ENCODE measurements around the gene ATP2B3.

The ATP2B3 gene

DNA sequence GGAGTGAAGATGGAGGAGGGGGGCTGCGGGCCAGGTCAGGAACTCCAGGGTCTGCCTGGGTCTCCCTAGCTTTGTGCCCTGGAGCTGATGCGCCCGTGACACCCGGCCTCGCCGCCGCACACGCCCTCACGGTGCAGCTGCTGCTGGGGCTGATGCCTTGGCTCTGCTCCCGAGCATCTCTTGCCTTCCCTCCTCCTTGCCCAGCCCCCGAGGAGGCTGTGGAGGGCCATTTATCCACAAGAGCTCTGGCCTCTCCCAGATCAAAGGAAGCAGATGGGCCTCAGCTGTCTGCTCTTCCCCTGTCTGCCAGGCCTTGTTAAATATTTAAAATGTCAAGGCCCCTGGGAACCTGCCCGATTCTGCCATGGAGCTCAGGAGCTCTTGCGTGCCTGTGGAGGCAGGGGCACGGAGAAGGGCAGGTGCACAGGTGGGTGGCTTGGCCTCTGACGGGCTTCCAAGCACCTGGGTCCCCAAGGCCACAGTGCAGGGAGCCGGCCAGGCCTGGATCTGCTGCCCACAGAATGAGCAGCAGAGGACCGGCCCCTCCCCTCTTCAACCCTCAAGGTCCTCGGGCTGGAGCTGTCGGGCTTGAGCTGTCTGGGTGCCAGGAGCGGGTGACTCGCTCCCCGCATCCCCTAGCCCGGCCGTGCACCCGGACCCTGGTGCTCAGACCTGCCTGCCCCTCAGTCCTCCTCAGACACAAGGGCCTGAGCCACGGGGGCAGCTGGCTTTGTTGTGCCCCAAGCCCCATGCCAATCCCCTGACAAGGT, 20.3 kb downstream of the ATP2B3 start:
- DNase-seq (ENCODE audit: low read depth), result no peak

DNA sequence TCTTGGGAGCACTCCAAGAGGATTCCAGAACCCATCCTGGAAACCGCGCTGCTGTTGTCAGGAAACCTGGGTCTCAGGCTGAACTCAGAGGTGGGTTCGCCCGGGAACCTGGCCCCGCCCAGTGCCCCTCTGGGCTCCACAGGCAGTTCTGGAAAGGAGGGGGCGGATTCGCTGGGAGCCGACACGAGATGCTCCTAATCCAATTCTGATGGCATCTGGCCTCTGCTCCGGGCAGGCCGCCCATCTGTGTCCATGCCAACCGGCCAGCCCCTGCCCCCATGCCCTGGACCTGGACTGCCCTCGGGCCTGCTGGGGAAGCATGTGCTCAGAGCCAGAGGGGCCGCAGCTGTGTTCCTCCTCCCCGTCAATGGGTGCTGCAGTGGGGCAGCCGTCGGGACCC, 21.0 kb downstream of the ATP2B3 start:
- DNase-seq (ENCODE audit: low read depth), result no peak

DNA sequence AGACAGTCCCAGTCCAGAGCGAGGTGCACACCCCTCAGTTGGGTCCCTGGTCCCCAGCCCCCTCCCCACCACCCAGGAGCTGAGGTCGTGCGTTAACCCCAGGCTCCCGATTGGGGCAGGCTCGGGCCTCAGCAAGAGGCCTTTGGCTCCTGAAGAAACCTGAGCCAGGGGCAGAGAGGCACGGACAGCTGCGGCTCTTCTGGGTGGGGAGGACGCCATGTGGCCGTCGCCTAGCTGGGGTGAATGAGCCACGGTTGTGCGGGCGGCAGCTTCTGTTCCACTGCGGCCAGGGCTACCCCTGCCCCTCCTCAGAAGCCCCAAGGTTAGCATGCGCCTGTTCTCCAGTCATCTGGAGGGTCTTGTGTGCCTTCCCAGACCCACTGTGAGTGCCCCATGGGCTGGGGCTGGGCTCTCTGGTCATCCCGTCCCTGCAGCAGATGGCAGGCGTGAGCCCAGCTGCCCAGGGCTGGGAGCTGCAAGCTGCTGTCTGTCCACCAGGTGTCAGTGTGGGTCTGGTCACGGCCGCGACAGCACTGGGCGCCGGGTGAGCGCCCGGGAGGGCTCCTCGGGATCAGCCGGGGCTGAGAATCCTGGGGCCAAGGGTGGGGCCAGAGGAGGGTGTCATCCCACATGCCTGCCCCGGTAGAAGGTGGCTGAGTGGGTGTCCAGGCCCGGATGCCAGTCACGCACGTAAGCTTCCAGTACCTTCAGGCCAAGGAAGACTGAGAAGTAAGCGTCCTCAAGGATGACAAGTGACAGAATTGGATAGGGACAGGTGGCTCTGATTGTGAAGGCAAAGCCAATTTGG, 21.9 kb downstream of the ATP2B3 start:
- DNase-seq (ENCODE audit: low read depth), result peak; percentile 30

GRCh38 chrX:153539979-153540358, 22.5 kb downstream of the ATP2B3 start:
- no peak for DNase-seq (ENCODE audit: low read depth)

DNA sequence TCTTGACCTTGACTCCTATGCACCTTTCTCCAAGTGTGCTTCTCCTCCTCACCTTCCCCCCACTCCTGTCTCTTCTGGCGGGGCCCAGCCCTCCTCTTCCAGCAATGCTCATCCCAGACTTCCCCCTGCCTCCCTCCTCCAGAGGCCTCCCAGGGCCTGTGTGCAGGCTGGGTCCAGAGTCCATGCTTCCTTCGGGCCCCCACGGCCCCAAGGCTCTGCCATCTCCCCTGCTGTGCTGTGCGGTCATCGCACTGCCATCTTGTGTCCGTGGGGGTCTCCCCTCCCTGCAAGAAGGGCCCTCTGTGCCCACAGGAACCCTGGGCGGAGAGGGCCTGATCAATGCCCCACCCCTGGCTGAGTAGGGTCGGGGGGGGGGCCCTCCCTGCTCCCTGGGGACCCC, 27.3 kb downstream of the ATP2B3 start:
- no peak for DNase-seq (ENCODE audit: low read depth)

DNA sequence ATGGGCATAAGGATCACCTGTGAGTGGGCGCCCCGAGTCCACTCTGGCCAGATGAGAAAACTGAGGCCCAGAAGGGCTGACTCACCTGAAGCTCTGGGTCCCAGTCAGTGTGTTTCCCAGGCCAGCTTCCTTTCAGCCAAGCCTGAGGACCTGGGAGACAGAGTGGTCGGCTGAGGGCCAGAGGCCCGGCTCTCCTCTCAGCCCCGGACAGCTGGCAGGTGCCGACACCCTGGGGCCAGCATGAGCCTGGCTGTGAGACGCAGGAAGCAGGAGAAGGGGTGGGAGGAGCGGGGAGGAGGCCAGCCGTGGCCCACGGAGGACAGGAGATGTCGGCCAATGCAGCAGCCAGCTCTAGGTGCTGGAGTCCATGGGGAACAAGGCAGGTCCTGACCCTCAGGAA, 28.9 kb downstream of the ATP2B3 start:
- DNase-seq (ENCODE audit: low read depth), result no peak

DNA sequence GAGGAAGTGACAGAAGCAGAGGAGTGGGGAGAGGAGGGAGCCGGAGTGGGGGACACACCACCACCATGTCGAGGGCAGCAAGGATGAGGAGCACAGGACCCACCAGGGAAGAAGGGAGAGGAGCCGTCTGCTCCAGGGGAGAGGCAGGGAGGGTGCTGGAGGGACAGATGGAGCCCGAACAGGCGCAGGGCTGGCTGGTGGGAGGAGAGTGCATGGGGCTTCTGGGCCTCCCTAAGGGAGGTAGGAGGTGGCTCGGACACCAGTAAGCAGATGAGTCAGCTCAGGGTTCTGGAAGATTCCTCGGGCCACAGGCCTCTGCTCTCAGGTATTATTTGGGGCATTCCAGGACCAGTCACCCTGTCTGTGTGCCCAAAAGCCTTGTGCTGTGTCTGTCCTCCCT, 29.8 kb downstream of the ATP2B3 start:
- DNase-seq (ENCODE audit: low read depth), result no peak

GRCh38 chrX:153549231-153549630, 31.8 kb downstream of the ATP2B3 start:
- DNase-seq (ENCODE audit: low read depth), result no peak

GRCh38 chrX:153549807-153550206, 32.4 kb downstream of the ATP2B3 start:
- no peak for DNase-seq (ENCODE audit: low read depth)

DNA sequence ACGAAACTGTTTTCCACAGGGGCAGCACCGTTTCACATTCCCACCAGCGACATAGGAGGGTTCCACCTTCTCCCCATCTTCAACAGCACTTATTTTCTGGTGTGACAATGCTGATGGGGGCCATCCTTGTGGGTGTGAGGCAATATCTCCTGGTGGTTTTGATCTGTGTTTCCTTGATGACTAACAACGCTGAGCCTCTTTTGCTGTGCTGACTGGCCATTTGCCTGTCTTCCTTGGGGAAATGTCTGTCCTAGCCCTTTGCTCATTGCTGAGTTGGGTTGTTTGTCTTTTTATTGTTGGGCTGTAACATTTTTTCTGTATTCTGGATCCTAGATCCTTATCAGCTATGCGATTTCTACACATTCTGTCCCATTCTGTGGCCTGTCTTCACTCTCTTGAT, 33.7 kb downstream of the ATP2B3 start:
- DNase-seq (ENCODE audit: low read depth), result no peak

DNA sequence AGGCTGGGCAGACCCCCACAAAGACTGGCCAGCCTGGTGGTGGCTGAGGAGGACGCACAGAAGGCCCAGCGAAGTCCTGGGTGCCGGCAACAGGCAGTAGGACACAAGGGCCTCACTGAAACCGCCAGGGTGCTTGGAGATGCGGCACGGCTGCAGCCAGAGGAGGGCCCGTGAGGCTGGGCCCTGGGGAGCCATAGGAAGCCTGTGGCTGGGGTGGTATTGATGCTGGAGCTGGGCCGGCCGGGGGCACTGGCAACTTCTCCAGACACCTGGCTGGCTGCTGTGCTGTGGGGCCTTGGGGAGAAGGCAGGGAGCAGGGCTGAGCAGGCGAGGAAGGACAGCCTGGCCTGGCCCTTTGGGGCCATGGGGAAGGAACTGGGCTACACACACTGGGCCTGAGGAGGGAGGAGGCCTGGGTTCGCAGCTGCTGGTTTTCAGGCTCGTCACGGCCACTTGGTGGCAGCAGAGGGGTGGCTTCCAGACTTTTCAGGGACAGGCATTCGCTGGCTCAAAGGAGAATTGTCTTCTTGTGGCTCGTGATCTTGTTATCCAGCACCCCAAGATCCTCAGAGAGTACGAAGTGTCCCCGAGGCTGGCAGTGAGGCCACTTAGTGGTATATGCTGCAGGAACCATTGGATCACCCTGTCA, 37.2 kb downstream of the ATP2B3 start:
- no peak for DNase-seq (ENCODE audit: low read depth)

DNA sequence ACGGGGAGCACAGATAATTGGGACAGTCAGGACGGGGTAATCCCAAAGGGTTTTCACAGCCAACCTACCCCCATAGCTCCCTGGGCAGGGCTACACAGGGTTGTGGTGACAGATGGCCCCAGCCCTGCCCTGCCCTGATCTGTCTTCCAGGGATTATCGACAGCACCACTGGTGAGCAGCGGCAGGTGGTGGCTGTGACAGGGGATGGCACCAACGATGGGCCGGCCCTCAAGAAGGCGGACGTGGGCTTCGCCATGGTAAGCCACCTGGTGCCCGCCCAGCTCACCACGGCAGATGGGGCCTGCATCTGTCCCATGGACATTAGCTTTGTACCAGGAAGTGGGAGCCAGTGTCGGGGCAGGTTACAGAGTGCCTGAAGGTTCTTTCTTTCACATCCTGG, 39.3 kb downstream of the ATP2B3 start:
- DNase-seq (ENCODE audit: low read depth), result no peak

GRCh38 chrX:153557618-153558355, 40.3 kb downstream of the ATP2B3 start:
- no peak for DNase-seq (ENCODE audit: low read depth)

- DNase-seq (ENCODE audit: low read depth), result peak; percentile 31
Observed at GRCh38 chrX:153560000-153560399, 42.6 kb downstream of the ATP2B3 start.

- DNase-seq (ENCODE audit: low read depth), result no peak
Observed at GRCh38 chrX:153560466-153560865, 43.0 kb downstream of the ATP2B3 start.

- no peak for DNase-seq (ENCODE audit: low read depth)
Observed at GRCh38 chrX:153561337-153561736, 43.9 kb downstream of the ATP2B3 start.

- DNase-seq (ENCODE audit: low read depth), result no peak
Observed at GRCh38 chrX:153562546-153562945, 45.1 kb downstream of the ATP2B3 start.

- DNase-seq (ENCODE audit: low read depth), result no peak
Observed at GRCh38 chrX:153564047-153564606, 46.7 kb downstream of the ATP2B3 start.

DNA sequence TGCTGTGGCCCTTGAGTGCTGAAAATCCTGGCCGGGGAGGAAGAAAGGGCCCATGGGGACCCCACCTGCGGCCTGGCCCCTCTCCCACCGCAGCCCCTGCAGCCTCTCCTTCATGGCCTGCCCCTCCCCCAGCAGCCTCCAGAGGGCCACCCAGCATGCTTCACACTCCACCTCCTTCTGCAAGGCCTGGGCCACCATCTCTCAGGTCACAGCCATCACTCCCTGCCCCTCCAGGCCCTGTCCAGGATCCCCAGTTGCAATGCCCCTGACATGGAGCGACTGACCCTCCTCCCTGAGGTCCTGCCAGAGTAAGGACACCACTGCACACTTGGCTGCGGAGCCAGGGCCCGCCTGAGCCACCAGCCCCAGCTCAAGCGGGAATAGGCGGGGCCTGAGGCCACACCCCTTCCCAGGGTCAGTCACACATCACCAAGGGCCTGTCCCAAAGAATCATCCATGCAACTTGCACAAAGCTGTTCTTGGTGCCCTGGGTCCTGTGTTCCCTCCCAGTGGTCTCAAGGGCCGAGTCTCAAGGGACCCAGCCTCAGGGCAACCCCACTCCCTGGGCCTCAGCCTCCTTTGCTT, 48.6 kb downstream of the ATP2B3 start:
- no peak for DNase-seq (ENCODE audit: low read depth)

DNA sequence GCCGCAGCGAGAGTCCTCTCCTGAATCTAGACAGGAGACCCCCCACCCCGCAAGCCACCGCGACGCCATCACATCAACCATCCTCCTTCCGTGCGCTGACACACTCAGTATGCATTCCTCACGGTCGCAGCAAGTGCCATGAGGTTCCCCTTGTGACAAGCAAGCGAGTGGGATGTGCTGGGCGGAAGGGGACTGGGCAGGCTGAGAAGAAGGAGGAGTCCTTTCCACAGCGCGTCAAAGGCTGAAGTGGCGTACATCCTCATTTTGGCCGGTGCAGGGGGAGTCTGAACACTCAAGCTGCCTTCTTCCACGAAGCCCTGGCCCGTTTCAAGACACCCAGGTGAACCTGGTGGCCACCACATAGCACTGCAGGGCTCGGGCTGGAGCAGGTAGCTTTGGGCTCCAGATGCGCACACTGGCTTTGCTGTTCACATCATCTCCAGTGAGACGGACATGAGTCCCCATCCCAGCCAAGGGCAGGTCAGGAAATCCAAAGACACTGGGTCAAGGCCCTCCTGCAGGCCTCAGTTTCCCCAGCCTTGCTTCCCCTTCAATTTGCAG, 51.1 kb downstream of the ATP2B3 start:
- no peak for DNase-seq (ENCODE audit: low read depth)

- no peak for DNase-seq (ENCODE audit: low read depth)
Observed at GRCh38 chrX:153569475-153569874, 52.0 kb downstream of the ATP2B3 start.
